ENCODE results near the gene SPTB.

GRCh38 chr14:64700894-64701293 lies 178.8 kb downstream of the SPTB start:
- no peak for TF ChIP-seq EZH2phosphoT487 (IDR thresholded peaks at IDR 0.05; ENCODE audit: low read depth, severe bottlenecking, unreplicated experiment)
- no peak for TF ChIP-seq CTCF (IDR thresholded peaks at IDR 0.05; ENCODE audit: poor library complexity)

Measured in hepatocyte (in vitro differentiated cells).